Hepatocyte (in vitro differentiated cells): ENCODE data around the gene CCDC102A.

ENCODE experiments used
- EZH2 ChIP-seq: fragments of 200-600 bp; sonication (generic); IDR thresholded peaks from 2 replicates; pipeline ENCODE4 v1.6.1; 2016; ENCODE audit warnings: antibody characterized with exemption, mild to moderate bottlenecking, borderline replicate concordance
- TF ChIP-seq, protein P1 (sequence below): fragments of 200-600 bp; sonication (generic); IDR thresholded peaks from 2 replicates; pipeline ENCODE4 v1.5.1; 2016; ENCODE audit warnings: antibody characterized with exemption, mild to moderate bottlenecking; ENCODE audit not compliant: poor library complexity

DNA sequence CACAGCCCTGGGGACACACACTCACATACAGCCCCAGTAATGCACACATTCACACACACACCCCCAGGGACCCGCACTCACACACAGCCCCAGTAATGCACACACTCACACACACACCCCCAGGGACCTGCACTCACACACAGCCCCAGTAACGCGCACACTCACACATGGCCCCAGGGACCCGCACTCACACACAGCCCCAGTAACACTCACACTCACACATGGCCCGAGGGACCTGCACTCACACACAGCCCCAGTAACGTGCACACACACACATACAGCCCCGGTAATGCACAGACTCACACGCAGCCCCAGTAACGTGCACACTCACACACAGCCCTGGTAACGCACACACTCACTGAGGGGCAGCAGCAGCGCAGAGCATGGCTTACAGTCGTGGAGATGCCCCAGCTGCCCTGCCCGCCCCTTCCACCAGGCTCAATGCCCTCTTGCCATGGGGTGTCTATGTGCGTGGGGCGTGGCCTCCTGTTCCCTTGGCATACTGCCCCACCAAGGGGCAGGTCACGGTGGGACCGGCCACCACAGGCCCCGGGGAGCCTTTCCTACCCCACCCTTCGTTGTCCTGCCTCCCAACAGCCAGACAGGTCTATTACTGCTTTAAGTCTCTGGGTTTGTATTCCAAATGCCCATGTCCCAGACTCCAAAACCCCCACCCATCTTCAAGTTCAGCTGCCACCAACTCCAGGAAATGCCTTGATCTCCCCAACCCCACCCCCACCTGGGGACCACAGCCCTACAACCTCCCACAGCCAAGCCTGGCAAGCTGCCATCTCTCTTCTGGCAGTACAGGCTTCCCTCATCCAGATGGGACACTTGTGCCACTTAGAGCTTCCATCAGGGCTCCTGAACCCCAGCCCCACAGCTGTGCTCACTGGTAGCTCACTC lies 2.7 kb downstream of the CCDC102A start:
- TF ChIP-seq, protein P1, sequence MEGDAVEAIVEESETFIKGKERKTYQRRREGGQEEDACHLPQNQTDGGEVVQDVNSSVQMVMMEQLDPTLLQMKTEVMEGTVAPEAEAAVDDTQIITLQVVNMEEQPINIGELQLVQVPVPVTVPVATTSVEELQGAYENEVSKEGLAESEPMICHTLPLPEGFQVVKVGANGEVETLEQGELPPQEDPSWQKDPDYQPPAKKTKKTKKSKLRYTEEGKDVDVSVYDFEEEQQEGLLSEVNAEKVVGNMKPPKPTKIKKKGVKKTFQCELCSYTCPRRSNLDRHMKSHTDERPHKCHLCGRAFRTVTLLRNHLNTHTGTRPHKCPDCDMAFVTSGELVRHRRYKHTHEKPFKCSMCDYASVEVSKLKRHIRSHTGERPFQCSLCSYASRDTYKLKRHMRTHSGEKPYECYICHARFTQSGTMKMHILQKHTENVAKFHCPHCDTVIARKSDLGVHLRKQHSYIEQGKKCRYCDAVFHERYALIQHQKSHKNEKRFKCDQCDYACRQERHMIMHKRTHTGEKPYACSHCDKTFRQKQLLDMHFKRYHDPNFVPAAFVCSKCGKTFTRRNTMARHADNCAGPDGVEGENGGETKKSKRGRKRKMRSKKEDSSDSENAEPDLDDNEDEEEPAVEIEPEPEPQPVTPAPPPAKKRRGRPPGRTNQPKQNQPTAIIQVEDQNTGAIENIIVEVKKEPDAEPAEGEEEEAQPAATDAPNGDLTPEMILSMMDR: no peak
- no peak for TF ChIP-seq EZH2
